GM21447 (cell line): ENCODE results near the gene LIFR.
A peak's percentile ranks its signal among the peaks of the same experiment; 100 is the strongest.

Source experiments
- ATAC-seq: cut with Tn5 transposase; IDR thresholded peaks from one replicate; pipeline ENCODE4 v1.9.1; 2021; ENCODE audit not compliant: unreplicated experiment

The LIFR gene

GRCh38 chr5:38445374-38446028 is 110.9 kb downstream of the LIFR start:
- ATAC-seq = no peak

GRCh38 chr5:38443390-38443789 is 113.1 kb downstream of the LIFR start:
- no peak for ATAC-seq

- no peak for ATAC-seq
These were observed 114.2 kb downstream of the LIFR start for GRCh38 chr5:38442247-38442573.

- ATAC-seq = peak; percentile 100
These were observed 114.8 kb downstream of the LIFR start for GRCh38 chr5:38441453-38442246.

- no peak for ATAC-seq
These were observed 117.7 kb downstream of the LIFR start for GRCh38 chr5:38438757-38439156.

GRCh38 chr5:38434966-38435705 is 121.3 kb downstream of the LIFR start:
- no peak for ATAC-seq

- no peak for ATAC-seq
These were observed 123.1 kb downstream of the LIFR start for GRCh38 chr5:38433160-38433861.

- ATAC-seq = no peak
These were observed 125.1 kb downstream of the LIFR start for GRCh38 chr5:38431242-38431853.

- no peak for ATAC-seq
These were observed 129.2 kb downstream of the LIFR start for GRCh38 chr5:38426986-38427950.

GRCh38 chr5:38426490-38426889 is 130.0 kb downstream of the LIFR start:
- ATAC-seq = no peak
